HEK293 (cell line): ENCODE results near the gene UTP11.

Source experiments
- CTCF ChIP-seq: fragments of 450-650 bp; formaldehyde crosslinking; IDR thresholded peaks from 2 replicates; pipeline ENCODE4 v1.5.1; 2016; ENCODE audit warnings: missing biosample characterization, missing genetic modification characterization
- ZEB2 ChIP-seq: fragments of 450-650 bp; formaldehyde crosslinking; IDR thresholded peaks from 2 replicates; pipeline ENCODE4 v1.5.1; 2016; ENCODE audit warnings: missing biosample characterization, missing genetic modification characterization

GRCh38 chr1:38020396-38020795 is 7.9 kb downstream of the UTP11 start:
- TF ChIP-seq CTCF (tag by site-specific recombination) (no peak), ZEB2 (tag by site-specific recombination) (no peak)
